MCF 10A (cell line): ENCODE results near the gene AMFR. TPM values are rescaled to one million over a fixed set of nuclear protein-coding genes. Genes with fewer than 3 reads are reported as not detected.

Experiments
- BruUV-seq: library from RNA; stranded (reverse); fragments of 400-500 nt; replicated peaks from 2 replicates; lab custom pipeline; 2021; lab: Mats Ljungman, UMichigan
- CTCF ChIA-PET: fragments of 300-600 bp; sonication (Branson Sonifier 250); formaldehyde crosslinking; extraction: SDS; loops from one replicate; lab custom pipeline; 2021; ENCODE audit warnings: antibody characterized with exemption, inconsistent platforms; lab: Yijun Ruan, JAX
- POLR2A ChIA-PET: fragments of 300-600, 350-650 bp; sonication (Branson Sonifier 250); formaldehyde crosslinking; extraction: SDS; loops from one replicate; lab custom pipeline; 2020; ENCODE audit warnings: antibody characterized with exemption, inconsistent platforms; lab: Yijun Ruan, JAX
- DNase-seq: peaks from one replicate; pipeline ENCODE4 v3.0.0-alpha.2; 2018; ENCODE audit not compliant: unreplicated experiment
- H3K27ac Mint-ChIP-seq: one replicate; pipeline ENCODE4 v1.8.0; 2022; ENCODE audit warnings: mild to moderate bottlenecking, low read depth, mixed read lengths; ENCODE audit not compliant: unreplicated experiment
- H3K27me3 Mint-ChIP-seq: one replicate; pipeline ENCODE4 v1.8.0; 2022; ENCODE audit warnings: mixed read lengths; ENCODE audit not compliant: insufficient read depth, unreplicated experiment
- H3K36me3 Mint-ChIP-seq: one replicate; pipeline ENCODE4 v1.8.0; 2022; ENCODE audit warnings: mild to moderate bottlenecking, moderate library complexity, mixed read lengths; ENCODE audit not compliant: insufficient read depth, unreplicated experiment
- H3K4me1 Mint-ChIP-seq: one replicate; pipeline ENCODE4 v1.8.0; 2022; ENCODE audit warnings: mixed read lengths; ENCODE audit not compliant: insufficient read depth, unreplicated experiment
- H3K4me3 Mint-ChIP-seq: one replicate; pipeline ENCODE4 v1.8.0; 2022; ENCODE audit warnings: mild to moderate bottlenecking, moderate library complexity, mixed read lengths; ENCODE audit not compliant: unreplicated experiment
- H3K9me3 Mint-ChIP-seq: one replicate; pipeline ENCODE4 v1.8.0; 2022; ENCODE audit warnings: mixed read lengths; ENCODE audit not compliant: unreplicated experiment
- CTCF ChIP-seq: fragments of 200-600 bp; IDR thresholded peaks from one replicate; pipeline ENCODE4 v1.8.0; 2022; ENCODE audit warnings: antibody characterized with exemption, mild to moderate bottlenecking; ENCODE audit not compliant: unreplicated experiment
- intact Hi-C: fragments of 100-400 bp; cut with micrococcal nuclease; formaldehyde crosslinking; loops from 2 replicates; pipeline ENCODE4 v1.14.1; 2022
- total RNA-seq: library from RNA; stranded (reverse); gene quantifications from 2 replicates; pipeline ENCODE4 v1.2.3, GENCODE V29; 2022

The AMFR gene
- total RNA-seq, 1 experiment from 2014 or later: 97.2 TPM

- no peaks in the 10 kb centered on the region for H3K9me3 Mint-ChIP-seq
- BruUV-seq: TSS peak; percentile 35
- peak overlapping the region; percentile 91 for H3K4me3 Mint-ChIP-seq
- DNase-seq: no peak
- H3K27me3 Mint-ChIP-seq: no peaks in the 10 kb centered on the region
- POLR2A ChIA-PET: interaction anchor here (0.7 to 2.1 kb wide), 5 partner anchors 11 to 54 kb away, joined by 3 to 25 read pairs (median 3); partner anchors contain the start of genes NUDT21 and OGFOD1
- CTCF ChIA-PET: interaction anchor here (0.9 kb wide), 1 partner anchor 40 kb away, joined by 3 read pairs; no protein-coding TSS in a partner anchor
- H3K4me1 Mint-ChIP-seq: peaks cover 40% of the 10 kb centered on the region
- no peak for TF ChIP-seq CTCF
- intact Hi-C loops: loop anchor here (10.0 kb wide), 1 partner anchor 89 kb away; no protein-coding TSS in a partner anchor
- H3K36me3 Mint-ChIP-seq: peaks cover 5% of the 10 kb centered on the region
- peak overlapping the region; percentile 87 for H3K27ac Mint-ChIP-seq
These were observed 1.6 kb downstream of the AMFR start for GRCh38 chr16:56423584-56424403.

- no peak for DNase-seq
- Mint-ChIP-seq H3K4me3 (peak overlapping the region; percentile 41), H3K27ac (peak overlapping the region; percentile 59), H3K36me3 (peaks cover 12% of the 10 kb centered on the region), H3K27me3 (no peaks in the 10 kb centered on the region), H3K4me1 (peaks cover 40% of the 10 kb centered on the region), H3K9me3 (no peaks in the 10 kb centered on the region)
- CTCF ChIA-PET: no interaction called here
- intact Hi-C loops: loop anchor here (10.0 kb wide), 1 partner anchor 88 kb away; no protein-coding TSS in a partner anchor
- no peak for TF ChIP-seq CTCF
- POLR2A ChIA-PET: interaction anchor here (1.2 to 2.1 kb wide), 2 partner anchors 16 to 29 kb away, joined by 4 to 25 read pairs; partner anchors contain the start of genes NUDT21 and OGFOD1
- BruUV-seq: no TSS peak
These were observed 2.4 kb downstream of the AMFR start for GRCh38 chr16:56422896-56423441.

- no peak for TF ChIP-seq CTCF
- intact Hi-C loops: loop anchor here (10.0 kb wide), 1 partner anchor 87 kb away; no protein-coding TSS in a partner anchor
- no peak for DNase-seq
- H3K27me3 Mint-ChIP-seq: no peaks in the 10 kb centered on the region
- H3K36me3 Mint-ChIP-seq: peaks cover 12% of the 10 kb centered on the region
- H3K27ac Mint-ChIP-seq: peak overlapping the region; percentile 59
- BruUV-seq: no TSS peak
- no peaks in the 10 kb centered on the region for H3K9me3 Mint-ChIP-seq
- H3K4me3 Mint-ChIP-seq: peak overlapping the region; percentile 41
- ChIA-PET POLR2A (interaction anchor here (0.6 kb wide), 1 partner anchor 757 kb away, joined by 3 read pairs; no protein-coding TSS in a partner anchor), CTCF (no interaction called here)
- H3K4me1 Mint-ChIP-seq: peaks cover 40% of the 10 kb centered on the region
These were observed 3.2 kb downstream of the AMFR start for GRCh38 chr16:56421976-56422669.
